Activated CD8-positive, alpha-beta memory T cell treated with anti-CD3 and anti-CD28 coated beads, Interleukin-2, amount 10 ng/mL, durations not matched to agents 7 days and 5 days (primary cell): ENCODE results near the gene MFSD6. TPM values are rescaled to one million over a fixed set of nuclear protein-coding genes. Genes with fewer than 3 reads are reported as not detected.
"Not testable (repeated sequence)": the region's sequence is repeated elsewhere in the genome, so short reads cannot be mapped to it uniquely, and the experiment has no call there.

Experiments
- ATAC-seq: fragments of 150-1000 bp; cut with Tn5 transposase; one replicate; pipeline ENCODE4 v1.10.0; 2021; ENCODE audit warnings: moderate library complexity
- CTCF ChIA-PET: fragments of 350-600 bp; sonication (Branson Sonifier 250); formaldehyde crosslinking; loops from one replicate; lab custom pipeline; 2021; ENCODE audit warnings: antibody characterized with exemption; lab: Charles Lee
- DNase-seq: peaks from one replicate; pipeline ENCODE4 v3.0.0-alpha.2; 2020
- H3K27ac Mint-ChIP-seq: one replicate; pipeline ENCODE4 v1.8.0; 2021; ENCODE audit warnings: mild to moderate bottlenecking, mixed read lengths
- H3K27me3 Mint-ChIP-seq: one replicate; pipeline ENCODE4 v1.8.0; 2021; ENCODE audit warnings: mixed read lengths
- H3K36me3 Mint-ChIP-seq: one replicate; pipeline ENCODE4 v1.8.0; 2021; ENCODE audit warnings: mild to moderate bottlenecking, mixed read lengths
- H3K4me1 Mint-ChIP-seq: one replicate; pipeline ENCODE4 v1.8.0; 2021; ENCODE audit warnings: mixed read lengths
- H3K4me3 Mint-ChIP-seq: one replicate; pipeline ENCODE4 v1.8.0; 2021; ENCODE audit warnings: mild to moderate bottlenecking, moderate library complexity, mixed read lengths
- H3K9me3 Mint-ChIP-seq: one replicate; pipeline ENCODE4 v1.8.0; 2022; ENCODE audit warnings: low read depth, mixed read lengths
- total RNA-seq, 2 experiments: library from RNA; stranded (reverse); gene quantifications; one replicate each; pipeline ENCODE4 v1.2.3, GENCODE V29; 2021

Gene MFSD6
- total RNA-seq, 2 experiments from 2014 or later, result 53.1 to 56.4 TPM

- peaks cover 10% of the 10 kb centered on the region for H3K9me3 Mint-ChIP-seq
- H3K4me1 Mint-ChIP-seq, result peaks cover 2% of the 10 kb centered on the region
- H3K4me3 Mint-ChIP-seq, result no peak overlapping the region
- H3K27me3 Mint-ChIP-seq, result no peaks in the 10 kb centered on the region
- H3K36me3 Mint-ChIP-seq, result peaks cover 74% of the 10 kb centered on the region
- no peak for DNase-seq
- no peak for ATAC-seq
- CTCF ChIA-PET, result no interaction called here
- no peak overlapping the region for H3K27ac Mint-ChIP-seq
These were observed 81.3 kb downstream of the MFSD6 start for GRCh38 chr2:190489475-190489874.

- CTCF ChIA-PET, result no interaction called here
These were observed 82.3 kb downstream of the MFSD6 start for GRCh38 chr2:190490502-190490901.

GRCh38 chr2:190493095-190493494, 84.9 kb downstream of the MFSD6 start:
- ATAC-seq, result no peak
- peaks cover 10% of the 10 kb centered on the region for H3K9me3 Mint-ChIP-seq
- CTCF ChIA-PET, result interaction anchor here (1.7 kb wide), 1 partner anchor 11 kb away, joined by 3 read pairs; no protein-coding TSS in a partner anchor
- H3K27ac Mint-ChIP-seq, result no peak overlapping the region
- no peaks in the 10 kb centered on the region for H3K27me3 Mint-ChIP-seq
- H3K4me1 Mint-ChIP-seq, result peaks cover 5% of the 10 kb centered on the region
- peaks cover 82% of the 10 kb centered on the region for H3K36me3 Mint-ChIP-seq
- no peak for DNase-seq
- no peak overlapping the region for H3K4me3 Mint-ChIP-seq

More at GRCh38 chr2:190490502-190490901, 82.3 kb downstream of the MFSD6 start:
- Mint-ChIP-seq H3K4me3 (no peak overlapping the region), H3K27ac (no peak overlapping the region), H3K4me1 (peaks cover 5% of the 10 kb centered on the region), H3K36me3 (peaks cover 83% of the 10 kb centered on the region), H3K27me3 (no peaks in the 10 kb centered on the region), H3K9me3 (peaks cover 10% of the 10 kb centered on the region)
- ATAC-seq, result no peak
- DNase-seq, result no peak

- not testable (repeated sequence) for H3K4me1 Mint-ChIP-seq, DNase-seq, H3K9me3 Mint-ChIP-seq, H3K27ac Mint-ChIP-seq, H3K4me3 Mint-ChIP-seq, H3K27me3 Mint-ChIP-seq, ATAC-seq
- CTCF ChIA-PET, result interaction anchor here (0.8 kb wide), 1 partner anchor 269 kb away, joined by 3 read pairs; no protein-coding TSS in a partner anchor
- peaks cover 71% of the 10 kb centered on the region for H3K36me3 Mint-ChIP-seq
These were observed 86.6 kb downstream of the MFSD6 start for GRCh38 chr2:190494600-190495227.

GRCh38 chr2:190497428-190497827, 89.3 kb downstream of the MFSD6 start:
- Mint-ChIP-seq H3K4me1 (peaks cover 9% of the 10 kb centered on the region), H3K27me3 (no peaks in the 10 kb centered on the region), H3K36me3 (peaks cover 56% of the 10 kb centered on the region), H3K9me3 (peaks cover 4% of the 10 kb centered on the region), H3K27ac (no peak overlapping the region), H3K4me3 (no peak overlapping the region)
- ATAC-seq, result no peak
- CTCF ChIA-PET, result no interaction called here
- DNase-seq, result no peak

- DNase-seq (no peak), ATAC-seq (no peak)
- Mint-ChIP-seq H3K36me3 (peaks cover 48% of the 10 kb centered on the region), H3K27me3 (no peaks in the 10 kb centered on the region), H3K4me3 (no peak overlapping the region), H3K27ac (no peak overlapping the region), H3K4me1 (peaks cover 7% of the 10 kb centered on the region), H3K9me3 (no peaks in the 10 kb centered on the region)
- CTCF ChIA-PET, result no interaction called here
These were observed 91.1 kb downstream of the MFSD6 start for GRCh38 chr2:190499273-190499672.

GRCh38 chr2:190500054-190500502, 91.9 kb downstream of the MFSD6 start:
- Mint-ChIP-seq H3K4me1 (peaks cover 3% of the 10 kb centered on the region), H3K9me3 (no peaks in the 10 kb centered on the region), H3K27ac (no peak overlapping the region), H3K27me3 (no peaks in the 10 kb centered on the region), H3K36me3 (peaks cover 42% of the 10 kb centered on the region), H3K4me3 (no peak overlapping the region)
- ATAC-seq (no peak), DNase-seq (no peak)
- CTCF ChIA-PET, result no interaction called here

- CTCF ChIA-PET, result no interaction called here
- Mint-ChIP-seq H3K27ac (no peak overlapping the region), H3K27me3 (no peaks in the 10 kb centered on the region)
These were observed 93.1 kb downstream of the MFSD6 start for GRCh38 chr2:190501231-190501630.

GRCh38 chr2:190501702-190502407, 93.7 kb downstream of the MFSD6 start:
- peaks cover 3% of the 10 kb centered on the region for H3K4me1 Mint-ChIP-seq
- ATAC-seq (no peak), DNase-seq (no peak)
- no peak overlapping the region for H3K4me3 Mint-ChIP-seq
- no peak overlapping the region for H3K27ac Mint-ChIP-seq
- H3K36me3 Mint-ChIP-seq, result peaks cover 45% of the 10 kb centered on the region
- CTCF ChIA-PET, result interaction anchor here (0.8 to 1.3 kb wide), 2 partner anchors 9 to 18 kb away, joined by 3 to 5 read pairs; no protein-coding TSS in a partner anchor
- H3K9me3 Mint-ChIP-seq, result no peaks in the 10 kb centered on the region
- H3K27me3 Mint-ChIP-seq, result no peaks in the 10 kb centered on the region

More at GRCh38 chr2:190501231-190501630, 93.1 kb downstream of the MFSD6 start:
- Mint-ChIP-seq H3K9me3 (no peaks in the 10 kb centered on the region), H3K4me3 (no peak overlapping the region), H3K36me3 (peaks cover 42% of the 10 kb centered on the region), H3K4me1 (peaks cover 3% of the 10 kb centered on the region)
- DNase-seq, result no peak
- no peak for ATAC-seq

- CTCF ChIA-PET, result interaction anchor here (0.6 kb wide), 1 partner anchor 292 kb away, joined by 3 read pairs; no protein-coding TSS in a partner anchor
- H3K36me3 Mint-ChIP-seq, result peaks cover 42% of the 10 kb centered on the region
- no peak overlapping the region for H3K27ac Mint-ChIP-seq
These were observed 94.9 kb downstream of the MFSD6 start for GRCh38 chr2:190503088-190503487.

GRCh38 chr2:190504912-190505311, 96.8 kb downstream of the MFSD6 start:
- Mint-ChIP-seq H3K9me3 (no peaks in the 10 kb centered on the region), H3K4me1 (peaks cover 3% of the 10 kb centered on the region), H3K27me3 (no peaks in the 10 kb centered on the region), H3K4me3 (no peak overlapping the region), H3K27ac (no peak overlapping the region), H3K36me3 (peaks cover 38% of the 10 kb centered on the region)
- ATAC-seq, result no peak
- no peak for DNase-seq
- CTCF ChIA-PET, result no interaction called here

More at GRCh38 chr2:190503088-190503487, 94.9 kb downstream of the MFSD6 start:
- peaks cover 3% of the 10 kb centered on the region for H3K4me1 Mint-ChIP-seq
- no peak for ATAC-seq
- no peaks in the 10 kb centered on the region for H3K27me3 Mint-ChIP-seq
- no peak overlapping the region for H3K4me3 Mint-ChIP-seq
- no peak for DNase-seq
- no peaks in the 10 kb centered on the region for H3K9me3 Mint-ChIP-seq

- CTCF ChIA-PET, result no interaction called here
- Mint-ChIP-seq H3K36me3 (peaks cover 32% of the 10 kb centered on the region), H3K27ac (no peak overlapping the region), H3K27me3 (no peaks in the 10 kb centered on the region), H3K4me1 (peaks cover 3% of the 10 kb centered on the region), H3K9me3 (no peaks in the 10 kb centered on the region), H3K4me3 (no peak overlapping the region)
- ATAC-seq (no peak), DNase-seq (no peak)
These were observed 97.5 kb downstream of the MFSD6 start for GRCh38 chr2:190505696-190506095.

- DNase-seq, result no peak
- Mint-ChIP-seq H3K4me1 (no peaks in the 10 kb centered on the region), H3K27me3 (no peaks in the 10 kb centered on the region), H3K36me3 (peaks cover 32% of the 10 kb centered on the region), H3K4me3 (no peak overlapping the region), H3K9me3 (no peaks in the 10 kb centered on the region), H3K27ac (no peak overlapping the region)
- ATAC-seq, result no peak
- CTCF ChIA-PET, result no interaction called here
These were observed 98.5 kb downstream of the MFSD6 start for GRCh38 chr2:190506666-190507065.

- CTCF ChIA-PET, result no interaction called here
- no peaks in the 10 kb centered on the region for H3K27me3 Mint-ChIP-seq
- no peak overlapping the region for H3K4me3 Mint-ChIP-seq
- H3K4me1 Mint-ChIP-seq, result no peaks in the 10 kb centered on the region
- H3K9me3 Mint-ChIP-seq, result no peaks in the 10 kb centered on the region
- no peak overlapping the region for H3K27ac Mint-ChIP-seq
- ATAC-seq (no peak), DNase-seq (no peak)
- peaks cover 32% of the 10 kb centered on the region for H3K36me3 Mint-ChIP-seq
These were observed 99.0 kb downstream of the MFSD6 start for GRCh38 chr2:190507135-190507534.
